HEK293T (cell line): ENCODE measurements around the gene SLC47A1.

Source experiments
- BHLHE40 ChIP-seq: fragments of 450-650 bp; IDR thresholded peaks from 2 replicates; pipeline ENCODE4 v1.6.1; 2016; ENCODE audit warnings: mild to moderate bottlenecking, moderate library complexity, borderline replicate concordance
- CTBP1 ChIP-seq: fragments of 450-650 bp; IDR thresholded peaks from 2 replicates; pipeline ENCODE4 v1.6.1; 2016; ENCODE audit warnings: borderline replicate concordance
- ELF4 ChIP-seq: fragments of 450-650 bp; IDR thresholded peaks from 2 replicates; pipeline ENCODE4 v1.6.1; 2017; ENCODE audit warnings: antibody characterized with exemption
- FOXA1 ChIP-seq: fragments of 450-650 bp; IDR thresholded peaks from 2 replicates; pipeline ENCODE4 v1.6.1; 2016; ENCODE audit warnings: mild to moderate bottlenecking
- FOXK2 ChIP-seq: fragments of 450-650 bp; IDR thresholded peaks from 2 replicates; pipeline ENCODE4 v1.6.1; 2016; ENCODE audit warnings: mild to moderate bottlenecking
- SP1 ChIP-seq: fragments of 450-650 bp; IDR thresholded peaks from 2 replicates; pipeline ENCODE4 v1.6.1; 2017
- SUZ12 ChIP-seq: fragments of 450-650 bp; IDR thresholded peaks from 2 replicates; pipeline ENCODE4 v1.6.1; 2016; ENCODE audit warnings: mild to moderate bottlenecking
- TARDBP ChIP-seq: fragments of 450-650 bp; IDR thresholded peaks from 2 replicates; pipeline ENCODE4 v1.6.1; 2016
- TF ChIP-seq, protein P1 (sequence below): fragments of 450-650 bp; IDR thresholded peaks from 2 replicates; pipeline ENCODE4 v1.6.1; 2016

DNA sequence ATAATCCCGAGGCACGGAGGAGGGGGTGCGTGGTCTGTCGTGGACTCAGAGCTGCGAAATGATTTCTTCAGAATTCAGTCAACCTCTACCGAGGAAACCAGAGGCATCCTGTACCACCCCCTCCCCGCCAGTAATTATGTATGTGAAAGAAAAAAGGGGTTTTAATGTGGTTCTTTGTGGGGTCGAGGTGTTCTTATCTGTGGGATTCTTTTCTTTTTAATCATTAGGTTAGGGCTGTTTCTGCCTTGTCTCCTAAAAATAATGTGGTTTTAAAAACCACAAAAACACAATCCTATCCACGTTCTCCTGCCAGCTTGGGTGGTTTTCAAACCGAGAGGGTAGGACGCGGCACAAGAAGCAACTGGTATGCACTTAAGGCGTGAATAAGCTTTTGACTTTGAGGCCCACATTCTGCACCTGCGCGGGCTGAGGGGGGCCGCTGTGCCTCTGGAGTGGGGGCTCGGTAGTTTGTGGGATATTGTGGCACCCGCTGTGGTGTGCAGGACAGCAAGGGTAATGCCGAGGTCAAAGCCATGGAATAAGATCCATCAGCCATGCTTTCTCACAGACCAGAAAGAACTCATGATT, 1.0 kb downstream of the SLC47A1 start:
- TF ChIP-seq BHLHE40 (no peak), FOXK2 (no peak), SUZ12 (no peak), ELF4 (no peak), CTBP1 (no peak), FOXA1 (no peak), TARDBP (no peak), SP1 (no peak)
- TF ChIP-seq, protein P1, sequence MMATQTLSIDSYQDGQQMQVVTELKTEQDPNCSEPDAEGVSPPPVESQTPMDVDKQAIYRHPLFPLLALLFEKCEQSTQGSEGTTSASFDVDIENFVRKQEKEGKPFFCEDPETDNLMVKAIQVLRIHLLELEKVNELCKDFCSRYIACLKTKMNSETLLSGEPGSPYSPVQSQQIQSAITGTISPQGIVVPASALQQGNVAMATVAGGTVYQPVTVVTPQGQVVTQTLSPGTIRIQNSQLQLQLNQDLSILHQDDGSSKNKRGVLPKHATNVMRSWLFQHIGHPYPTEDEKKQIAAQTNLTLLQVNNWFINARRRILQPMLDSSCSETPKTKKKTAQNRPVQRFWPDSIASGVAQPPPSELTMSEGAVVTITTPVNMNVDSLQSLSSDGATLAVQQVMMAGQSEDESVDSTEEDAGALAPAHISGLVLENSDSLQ: no peak
